Measurements from ENCODE around the gene NRARP.

DNA sequence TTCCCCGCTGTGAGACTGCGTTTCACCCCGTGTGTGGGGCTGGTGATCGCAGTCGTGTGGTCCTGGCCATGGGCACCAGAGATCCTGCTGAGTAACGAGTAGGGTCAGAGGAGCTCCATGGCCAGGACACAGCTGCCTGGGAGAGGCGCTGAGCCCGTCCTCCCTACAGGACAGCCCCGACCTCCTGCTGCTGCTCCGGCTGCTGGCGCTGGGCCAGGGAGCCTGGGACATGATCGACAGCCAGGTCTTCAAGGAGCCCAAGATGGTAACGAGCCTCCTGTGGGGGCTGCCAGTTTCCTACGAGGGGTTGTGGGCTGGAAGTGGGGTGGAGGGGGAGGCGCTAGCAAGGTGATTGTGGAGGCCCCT, 35.9 kb downstream of the NRARP start:
- no peak for TF ChIP-seq EZH2 (IDR thresholded peaks at IDR 0.05; ENCODE audit: insufficient read depth, poor library complexity, severe bottlenecking)
- no peak for TF ChIP-seq EZH2phosphoT487 (IDR thresholded peaks at IDR 0.05; ENCODE audit: insufficient read depth, low read depth)

All from GM23248 (cell line).